ENCODE results near the gene SERPINA5.

The SERPINA5 gene

DNA sequence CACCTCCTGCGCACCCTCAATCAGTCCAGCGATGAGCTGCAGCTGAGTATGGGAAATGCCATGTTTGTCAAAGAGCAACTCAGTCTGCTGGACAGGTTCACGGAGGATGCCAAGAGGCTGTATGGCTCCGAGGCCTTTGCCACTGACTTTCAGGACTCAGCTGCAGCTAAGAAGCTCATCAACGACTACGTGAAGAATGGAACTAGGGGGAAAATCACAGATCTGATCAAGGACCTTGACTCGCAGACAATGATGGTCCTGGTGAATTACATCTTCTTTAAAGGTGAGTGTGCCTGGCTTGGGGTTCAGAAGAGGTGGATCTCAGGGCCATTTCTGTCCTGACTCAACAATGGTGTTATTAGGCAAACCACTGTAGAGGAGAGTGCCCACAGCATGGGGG, 33.6 kb downstream of the SERPINA5 start:
- H3K36me3 Mint-ChIP-seq (ENCODE audit: low read depth) = no peaks in the 10 kb centered on the region
- H3K27me3 Mint-ChIP-seq = no peaks in the 10 kb centered on the region
- H3K4me3 Mint-ChIP-seq = no peak overlapping the region
- no peak for DNase-seq
- no peak overlapping the region for H3K27ac Mint-ChIP-seq
- H3K9me3 Mint-ChIP-seq = peaks cover 20% of the 10 kb centered on the region
- H3K4me1 Mint-ChIP-seq (ENCODE audit: low read depth) = no peaks in the 10 kb centered on the region

GRCh38 chr14:94615254-94615653, 34.0 kb downstream of the SERPINA5 start:
- DNase-seq = no peak
- Mint-ChIP-seq H3K27ac (no peak overlapping the region), H3K4me1 (ENCODE audit: low read depth) (no peaks in the 10 kb centered on the region), H3K9me3 (peaks cover 20% of the 10 kb centered on the region), H3K36me3 (ENCODE audit: low read depth) (no peaks in the 10 kb centered on the region), H3K4me3 (no peak overlapping the region), H3K27me3 (peaks cover 4% of the 10 kb centered on the region)

GRCh38 chr14:94615823-94616570, 34.8 kb downstream of the SERPINA5 start:
- no peak overlapping the region for H3K4me3 Mint-ChIP-seq
- no peak overlapping the region for H3K27ac Mint-ChIP-seq
- no peaks in the 10 kb centered on the region for H3K4me1 Mint-ChIP-seq (ENCODE audit: low read depth)
- H3K27me3 Mint-ChIP-seq = peaks cover 9% of the 10 kb centered on the region
- peaks cover 20% of the 10 kb centered on the region for H3K9me3 Mint-ChIP-seq
- H3K36me3 Mint-ChIP-seq (ENCODE audit: low read depth) = no peaks in the 10 kb centered on the region
- DNase-seq = no peak

GRCh38 chr14:94617366-94617941, 36.2 kb downstream of the SERPINA5 start:
- H3K27ac Mint-ChIP-seq = no peak overlapping the region
- H3K9me3 Mint-ChIP-seq = peaks cover 20% of the 10 kb centered on the region
- H3K36me3 Mint-ChIP-seq (ENCODE audit: low read depth) = no peaks in the 10 kb centered on the region
- no peak for DNase-seq
- peaks cover 16% of the 10 kb centered on the region for H3K27me3 Mint-ChIP-seq
- H3K4me3 Mint-ChIP-seq = no peak overlapping the region
- no peaks in the 10 kb centered on the region for H3K4me1 Mint-ChIP-seq (ENCODE audit: low read depth)

DNA sequence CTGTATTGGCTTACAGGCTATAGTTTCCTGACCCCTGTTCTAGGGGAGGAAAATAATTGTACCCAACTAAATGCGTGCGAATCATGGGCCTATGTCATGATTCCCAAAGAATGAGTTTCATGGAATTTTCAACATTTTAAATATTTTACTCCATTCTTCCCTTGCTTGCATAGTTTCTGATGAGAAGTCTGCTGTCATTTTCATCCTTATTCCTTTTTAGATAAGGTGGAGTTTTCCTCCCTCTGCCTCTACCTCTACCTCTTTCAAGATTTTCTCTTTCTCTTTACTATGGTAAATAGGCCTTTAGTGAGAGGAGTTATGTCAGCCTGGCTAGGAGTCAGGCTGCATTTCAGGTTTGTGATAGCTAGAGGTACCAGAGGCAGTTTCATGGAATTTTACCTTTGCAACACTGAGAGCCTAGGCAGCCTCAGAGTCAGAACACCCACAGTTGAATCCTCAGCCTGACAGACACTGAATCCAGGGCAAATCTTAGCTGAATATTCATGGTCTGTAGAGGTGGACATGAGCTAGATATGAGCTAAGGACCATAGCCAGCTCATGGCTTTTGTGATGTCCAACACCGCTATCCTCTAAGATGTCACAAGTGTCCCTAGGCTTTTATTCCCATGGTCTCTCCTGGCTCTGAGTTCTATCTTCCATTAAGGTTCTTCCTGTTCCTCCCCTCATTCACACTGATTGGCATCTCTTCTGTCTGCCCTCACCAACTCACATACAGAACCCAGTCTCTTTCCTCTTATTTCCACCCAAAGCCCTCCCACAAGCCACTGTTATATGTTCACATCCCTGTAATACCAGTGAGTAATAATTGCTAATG, 37.0 kb downstream of the SERPINA5 start:
- Mint-ChIP-seq H3K27me3 (peaks cover 16% of the 10 kb centered on the region), H3K27ac (no peak overlapping the region), H3K4me1 (ENCODE audit: low read depth) (no peaks in the 10 kb centered on the region), H3K36me3 (ENCODE audit: low read depth) (no peaks in the 10 kb centered on the region), H3K9me3 (peaks cover 20% of the 10 kb centered on the region), H3K4me3 (no peak overlapping the region)
- no peak for DNase-seq

GRCh38 chr14:94619297-94619696, 38.1 kb downstream of the SERPINA5 start:
- H3K9me3 Mint-ChIP-seq = peaks cover 20% of the 10 kb centered on the region
- peaks cover 16% of the 10 kb centered on the region for H3K27me3 Mint-ChIP-seq
- DNase-seq = no peak
- H3K4me3 Mint-ChIP-seq = no peak overlapping the region
- H3K4me1 Mint-ChIP-seq (ENCODE audit: low read depth) = no peaks in the 10 kb centered on the region
- no peak overlapping the region for H3K27ac Mint-ChIP-seq
- H3K36me3 Mint-ChIP-seq (ENCODE audit: low read depth) = no peaks in the 10 kb centered on the region

DNA sequence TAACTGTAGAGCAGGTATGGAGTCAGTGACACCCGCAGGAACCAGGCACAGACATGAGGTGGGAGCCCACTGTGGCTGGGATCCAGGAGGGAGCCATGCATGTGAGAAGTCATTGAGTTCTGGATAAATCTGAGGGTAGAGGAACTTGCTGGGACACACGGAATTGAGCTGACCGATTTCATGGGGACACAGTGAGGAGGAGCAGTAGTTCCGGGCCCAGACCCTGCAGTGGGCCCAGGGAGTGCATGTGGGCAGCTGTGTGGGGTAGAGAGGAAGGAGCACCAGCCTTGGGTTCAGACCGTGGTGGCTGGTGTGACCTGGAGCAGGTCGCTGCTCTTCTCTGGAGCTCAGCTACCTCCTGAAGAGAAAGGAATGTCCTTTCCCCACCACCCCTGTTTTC, 39.4 kb downstream of the SERPINA5 start:
- H3K27ac Mint-ChIP-seq = no peak overlapping the region
- no peaks in the 10 kb centered on the region for H3K4me1 Mint-ChIP-seq (ENCODE audit: low read depth)
- H3K4me3 Mint-ChIP-seq = no peak overlapping the region
- no peak for DNase-seq
- H3K27me3 Mint-ChIP-seq = peaks cover 16% of the 10 kb centered on the region
- peaks cover 20% of the 10 kb centered on the region for H3K9me3 Mint-ChIP-seq
- H3K36me3 Mint-ChIP-seq (ENCODE audit: low read depth) = no peaks in the 10 kb centered on the region

DNA sequence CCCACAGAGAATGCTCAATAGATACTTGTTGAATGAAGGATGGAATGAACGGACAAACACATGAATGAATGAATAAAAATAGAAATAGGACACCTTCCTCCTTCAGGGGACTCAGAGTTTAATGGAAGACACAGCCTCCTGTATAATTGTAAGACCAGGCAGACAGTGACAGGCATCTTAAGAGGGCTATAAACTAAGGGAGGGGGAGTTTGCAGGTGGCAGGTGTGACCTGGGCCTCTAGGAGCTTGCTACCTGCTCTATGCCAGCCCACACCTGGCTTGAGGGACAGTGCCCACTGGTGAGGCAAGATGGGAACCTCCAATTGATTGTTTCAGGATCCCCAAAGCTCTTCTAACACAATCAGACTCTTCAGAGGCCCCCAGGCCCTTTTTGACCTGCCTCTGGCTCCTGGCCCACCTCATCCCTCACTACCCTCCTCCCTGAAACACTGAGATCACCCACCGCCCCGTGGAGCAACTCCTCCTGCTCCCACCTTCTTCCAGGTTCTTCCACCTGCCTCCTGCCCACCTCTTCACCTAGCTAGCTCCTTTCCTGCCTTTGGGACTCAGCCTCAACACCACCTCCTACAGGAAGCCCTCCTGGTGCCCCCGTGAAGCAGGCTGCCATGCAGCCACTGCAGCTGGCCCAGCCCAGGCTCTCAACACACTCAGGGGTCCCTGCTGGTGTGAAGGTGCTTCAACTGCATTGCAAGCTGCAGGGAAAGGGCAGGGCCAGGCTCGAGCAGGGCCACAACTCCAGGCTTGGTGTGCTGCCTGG, 40.3 kb downstream of the SERPINA5 start:
- Mint-ChIP-seq H3K9me3 (peaks cover 20% of the 10 kb centered on the region), H3K27me3 (peaks cover 16% of the 10 kb centered on the region), H3K4me3 (no peak overlapping the region), H3K27ac (no peak overlapping the region), H3K36me3 (ENCODE audit: low read depth) (no peaks in the 10 kb centered on the region), H3K4me1 (ENCODE audit: low read depth) (no peaks in the 10 kb centered on the region)
- no peak for DNase-seq

- Mint-ChIP-seq H3K27me3 (peaks cover 18% of the 10 kb centered on the region), H3K9me3 (peaks cover 12% of the 10 kb centered on the region), H3K27ac (no peak overlapping the region), H3K4me1 (ENCODE audit: low read depth) (no peaks in the 10 kb centered on the region), H3K4me3 (no peak overlapping the region), H3K36me3 (ENCODE audit: low read depth) (no peaks in the 10 kb centered on the region)
- no peak for DNase-seq
Measured at GRCh38 chr14:94622653-94623421, 41.6 kb downstream of the SERPINA5 start.

DNA sequence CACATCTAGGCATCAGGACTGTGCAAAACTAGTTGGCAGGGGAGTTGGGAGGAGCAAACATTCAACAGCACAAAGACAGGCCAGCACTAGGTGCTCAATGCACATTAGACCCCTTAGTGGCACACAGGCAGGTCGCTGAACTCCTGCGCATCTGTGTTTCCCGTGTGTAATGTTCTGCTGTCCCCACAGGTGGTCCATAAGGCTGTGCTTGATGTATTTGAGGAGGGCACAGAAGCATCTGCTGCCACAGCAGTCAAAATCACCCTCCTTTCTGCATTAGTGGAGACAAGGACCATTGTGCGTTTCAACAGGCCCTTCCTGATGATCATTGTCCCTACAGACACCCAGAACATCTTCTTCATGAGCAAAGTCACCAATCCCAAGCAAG, 42.2 kb downstream of the SERPINA5 start:
- Mint-ChIP-seq H3K4me3 (no peak overlapping the region), H3K9me3 (peaks cover 7% of the 10 kb centered on the region), H3K36me3 (ENCODE audit: low read depth) (no peaks in the 10 kb centered on the region), H3K4me1 (ENCODE audit: low read depth) (no peaks in the 10 kb centered on the region), H3K27me3 (peaks cover 18% of the 10 kb centered on the region), H3K27ac (no peak overlapping the region)
- no peak for DNase-seq

- Mint-ChIP-seq H3K9me3 (peaks cover 2% of the 10 kb centered on the region), H3K4me1 (ENCODE audit: low read depth) (no peaks in the 10 kb centered on the region), H3K27me3 (peaks cover 18% of the 10 kb centered on the region), H3K36me3 (ENCODE audit: low read depth) (no peaks in the 10 kb centered on the region), H3K4me3 (no peak overlapping the region), H3K27ac (no peak overlapping the region)
- no peak for DNase-seq
Measured at GRCh38 chr14:94623856-94624499, 42.8 kb downstream of the SERPINA5 start.

DNA sequence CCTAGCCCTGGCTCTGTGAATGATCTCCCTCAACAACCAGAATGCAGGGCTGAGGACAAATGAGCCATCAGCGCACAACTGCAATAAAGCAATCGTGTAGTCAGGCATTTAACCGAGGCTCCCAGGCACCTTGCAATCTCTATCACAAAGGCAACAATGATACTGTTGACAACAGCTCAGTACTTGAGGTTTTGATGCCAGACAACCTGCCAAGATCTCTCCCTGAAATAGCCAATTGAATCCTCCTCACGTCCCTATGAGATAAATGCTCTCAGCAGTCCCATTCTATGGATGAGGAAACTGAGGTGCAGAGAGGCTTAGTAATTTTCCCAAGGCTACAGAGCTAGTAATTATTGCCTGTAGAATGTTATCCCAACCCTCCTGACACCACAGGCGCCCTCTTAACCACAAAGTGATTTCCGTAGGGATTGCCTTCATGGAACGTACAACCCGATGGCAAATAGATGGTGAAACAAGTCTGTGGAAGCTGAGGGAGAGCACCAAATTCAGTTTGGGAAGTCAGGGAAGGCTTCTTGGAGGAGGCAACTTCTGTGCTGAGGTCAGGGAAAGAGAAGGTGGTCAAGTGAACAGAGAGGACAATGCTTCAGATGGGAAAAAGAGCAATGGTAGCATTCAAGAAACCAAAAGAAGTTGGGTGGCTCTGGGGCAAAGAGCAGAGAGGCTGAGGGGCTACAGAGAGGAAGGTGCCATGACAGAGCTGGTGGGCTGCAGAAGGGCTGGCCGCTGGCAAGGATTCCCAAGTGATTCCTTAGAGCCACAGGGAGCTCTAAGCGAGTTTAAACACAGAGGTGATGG, 43.5 kb downstream of the SERPINA5 start:
- no peak for DNase-seq
- H3K4me1 Mint-ChIP-seq (ENCODE audit: low read depth) = no peaks in the 10 kb centered on the region
- H3K4me3 Mint-ChIP-seq = no peak overlapping the region
- no peak overlapping the region for H3K27ac Mint-ChIP-seq
- no peaks in the 10 kb centered on the region for H3K9me3 Mint-ChIP-seq
- no peaks in the 10 kb centered on the region for H3K36me3 Mint-ChIP-seq (ENCODE audit: low read depth)
- peaks cover 18% of the 10 kb centered on the region for H3K27me3 Mint-ChIP-seq

DNA sequence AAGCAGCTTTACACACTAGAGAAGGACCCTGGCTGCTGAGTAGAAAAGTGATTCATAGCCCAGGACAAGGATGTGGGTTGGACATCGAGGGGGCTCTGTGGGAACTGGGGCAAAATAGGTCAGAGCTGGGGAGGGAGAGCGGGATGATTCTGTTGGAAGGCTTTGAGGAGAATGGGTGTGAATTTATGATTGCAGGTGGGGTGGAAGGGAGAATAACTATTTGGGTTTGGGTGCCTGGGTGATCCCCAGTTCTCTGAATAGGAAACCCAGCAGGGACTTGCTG, 44.1 kb downstream of the SERPINA5 start:
- H3K4me1 Mint-ChIP-seq (ENCODE audit: low read depth) = no peaks in the 10 kb centered on the region
- H3K27me3 Mint-ChIP-seq = peaks cover 14% of the 10 kb centered on the region
- no peak overlapping the region for H3K4me3 Mint-ChIP-seq
- no peaks in the 10 kb centered on the region for H3K36me3 Mint-ChIP-seq (ENCODE audit: low read depth)
- H3K9me3 Mint-ChIP-seq = no peaks in the 10 kb centered on the region
- H3K27ac Mint-ChIP-seq = no peak overlapping the region
- DNase-seq = no peak
